ENCODE measurements around the gene BLOC1S4.
A peak's percentile ranks its signal among the peaks of the same experiment; 100 is the strongest.
"Not testable (repeated sequence)": the region's sequence is repeated elsewhere in the genome, so short reads cannot be mapped to it uniquely, and the experiment has no call there.

BLOC1S4 gene, protein sequence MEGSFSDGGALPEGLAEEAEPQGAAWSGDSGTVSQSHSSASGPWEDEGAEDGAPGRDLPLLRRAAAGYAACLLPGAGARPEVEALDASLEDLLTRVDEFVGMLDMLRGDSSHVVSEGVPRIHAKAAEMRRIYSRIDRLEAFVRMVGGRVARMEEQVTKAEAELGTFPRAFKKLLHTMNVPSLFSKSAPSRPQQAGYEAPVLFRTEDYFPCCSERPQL

DNA sequence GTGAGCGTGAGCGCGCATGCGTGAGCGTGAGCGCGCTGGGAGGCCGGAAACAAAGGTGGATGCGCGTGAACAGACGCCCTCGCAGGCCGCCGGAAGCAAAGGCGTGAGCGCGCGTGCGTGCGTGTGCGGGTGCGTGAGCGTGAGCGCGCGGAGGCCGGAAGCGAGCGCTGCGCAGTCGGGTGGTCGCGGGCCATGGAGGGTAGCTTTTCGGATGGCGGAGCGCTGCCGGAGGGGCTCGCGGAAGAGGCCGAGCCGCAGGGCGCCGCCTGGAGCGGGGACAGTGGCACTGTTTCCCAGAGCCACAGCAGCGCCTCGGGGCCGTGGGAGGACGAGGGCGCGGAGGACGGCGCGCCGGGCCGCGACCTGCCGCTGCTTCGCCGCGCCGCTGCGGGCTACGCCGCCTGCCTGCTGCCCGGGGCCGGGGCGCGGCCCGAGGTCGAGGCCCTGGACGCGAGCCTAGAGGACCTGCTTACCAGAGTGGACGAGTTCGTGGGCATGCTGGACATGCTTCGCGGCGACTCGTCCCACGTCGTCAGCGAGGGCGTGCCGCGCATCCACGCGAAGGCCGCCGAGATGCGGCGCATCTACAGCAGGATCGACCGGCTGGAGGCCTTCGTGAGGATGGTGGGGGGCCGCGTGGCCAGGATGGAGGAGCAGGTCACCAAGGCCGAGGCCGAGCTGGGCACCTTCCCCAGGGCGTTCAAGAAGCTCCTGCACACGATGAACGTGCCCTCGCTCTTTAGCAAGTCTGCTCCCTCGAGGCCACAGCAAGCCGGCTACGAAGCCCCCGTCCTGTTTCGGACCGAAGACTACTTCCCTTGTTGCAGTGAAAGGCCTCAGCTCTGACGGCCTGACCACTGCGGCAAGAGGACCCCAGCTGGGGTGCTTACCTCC is at the start of gene BLOC1S4:
BLOC1S4 (plus strand) TSS at position 157 of the 894 bp plus-strand sequence; CDS start at position 193, 36 bp downstream.
- TF ChIP-seq, protein P1, sequence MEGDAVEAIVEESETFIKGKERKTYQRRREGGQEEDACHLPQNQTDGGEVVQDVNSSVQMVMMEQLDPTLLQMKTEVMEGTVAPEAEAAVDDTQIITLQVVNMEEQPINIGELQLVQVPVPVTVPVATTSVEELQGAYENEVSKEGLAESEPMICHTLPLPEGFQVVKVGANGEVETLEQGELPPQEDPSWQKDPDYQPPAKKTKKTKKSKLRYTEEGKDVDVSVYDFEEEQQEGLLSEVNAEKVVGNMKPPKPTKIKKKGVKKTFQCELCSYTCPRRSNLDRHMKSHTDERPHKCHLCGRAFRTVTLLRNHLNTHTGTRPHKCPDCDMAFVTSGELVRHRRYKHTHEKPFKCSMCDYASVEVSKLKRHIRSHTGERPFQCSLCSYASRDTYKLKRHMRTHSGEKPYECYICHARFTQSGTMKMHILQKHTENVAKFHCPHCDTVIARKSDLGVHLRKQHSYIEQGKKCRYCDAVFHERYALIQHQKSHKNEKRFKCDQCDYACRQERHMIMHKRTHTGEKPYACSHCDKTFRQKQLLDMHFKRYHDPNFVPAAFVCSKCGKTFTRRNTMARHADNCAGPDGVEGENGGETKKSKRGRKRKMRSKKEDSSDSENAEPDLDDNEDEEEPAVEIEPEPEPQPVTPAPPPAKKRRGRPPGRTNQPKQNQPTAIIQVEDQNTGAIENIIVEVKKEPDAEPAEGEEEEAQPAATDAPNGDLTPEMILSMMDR (IDR thresholded peaks at IDR 0.05; ENCODE audit: low read depth, low read length): no peak
- DNase-seq (ENCODE audit: low read depth in 2 of 2): peak; percentile 93 to 94

DNA sequence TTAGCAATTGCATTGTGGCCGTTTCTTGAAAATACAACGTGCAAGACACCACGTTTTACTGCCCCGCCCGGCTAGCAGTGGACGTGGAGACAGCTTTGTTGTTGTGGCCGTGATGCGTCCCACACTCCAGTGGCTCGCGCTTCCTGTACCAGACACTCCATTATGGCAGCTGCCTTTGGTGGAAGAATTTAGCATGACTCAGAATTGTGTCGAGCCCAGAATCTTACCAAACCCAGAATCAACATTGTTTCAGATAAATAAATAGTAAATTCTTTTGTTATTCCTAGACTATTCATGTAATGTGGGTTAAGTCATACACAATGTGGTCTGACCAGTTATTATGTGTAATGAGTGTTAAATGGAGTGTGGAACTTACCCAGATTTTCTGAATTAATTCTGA is 47.6 kb upstream of the BLOC1S4 start:
- TF ChIP-seq, protein P1 (IDR thresholded peaks at IDR 0.05; ENCODE audit: low read depth, low read length): no peak
- peak in 1 of 2 donors; percentile 75 for DNase-seq (ENCODE audit: low read depth in 2 of 2)
- no peak overlapping the region for H3K4me3 ChIP-seq (replicated peaks in 1 of 2; ENCODE audit: low read depth in 2 of 2, low read length in 2 of 2)

More for the DNA sequence above, at the start of gene BLOC1S4:
- peak within 1 kb of the TSS; percentile 91 to 94 for H3K4me3 ChIP-seq (replicated peaks in 1 of 2; ENCODE audit: low read depth in 2 of 2, low read length in 2 of 2)

DNA sequence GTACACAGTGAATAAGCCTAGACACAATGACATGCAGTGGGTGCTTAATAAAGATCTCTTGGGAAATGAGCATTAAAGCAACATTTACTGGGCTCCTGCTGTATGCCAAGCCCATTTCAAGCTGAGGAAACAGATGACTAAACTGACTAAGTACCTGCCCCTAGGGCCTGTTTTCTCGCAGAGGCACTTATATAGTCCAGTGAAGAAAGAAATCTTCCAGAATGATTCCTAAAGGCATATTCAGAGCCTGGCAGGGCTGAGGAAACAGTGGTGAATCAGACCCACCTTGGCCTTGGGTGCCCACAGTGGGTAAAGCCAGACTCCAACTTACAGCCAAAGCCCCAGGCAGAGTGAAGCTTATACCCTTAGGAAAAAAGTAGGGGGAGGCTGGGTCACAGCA is 44.3 kb upstream of the BLOC1S4 start:
- no peak for DNase-seq (ENCODE audit: low read depth in 2 of 2)
- H3K4me3 ChIP-seq (replicated peaks in 1 of 2; ENCODE audit: low read depth in 2 of 2, low read length in 2 of 2): no peak overlapping the region
- TF ChIP-seq, protein P1 (IDR thresholded peaks at IDR 0.05; ENCODE audit: low read depth, low read length): no peak

DNA sequence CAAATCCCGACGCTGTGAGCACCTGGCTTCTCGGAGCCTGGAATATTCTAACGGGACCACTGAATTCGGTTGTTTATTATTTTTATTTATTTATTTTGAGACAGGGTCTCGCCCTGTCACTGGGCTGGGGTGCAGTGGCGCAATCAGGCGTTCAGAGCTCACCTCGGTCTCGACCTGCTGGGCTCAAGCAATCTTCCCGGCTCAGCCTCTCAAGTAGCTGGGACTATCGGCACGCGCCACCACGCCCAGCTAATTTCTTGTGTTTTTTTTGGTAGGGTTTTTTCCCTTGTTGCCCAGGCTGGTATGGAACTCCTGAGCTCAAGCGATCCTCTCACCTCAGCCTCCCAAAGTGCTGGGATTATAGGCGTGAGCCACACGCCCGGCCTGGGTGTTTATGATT is 43.8 kb upstream of the BLOC1S4 start:
- no peak overlapping the region for H3K4me3 ChIP-seq (replicated peaks in 1 of 2; ENCODE audit: low read depth in 2 of 2, low read length in 2 of 2)
- DNase-seq (ENCODE audit: low read depth in 2 of 2): no peak
- TF ChIP-seq, protein P1 (IDR thresholded peaks at IDR 0.05; ENCODE audit: low read depth, low read length): no peak

DNA sequence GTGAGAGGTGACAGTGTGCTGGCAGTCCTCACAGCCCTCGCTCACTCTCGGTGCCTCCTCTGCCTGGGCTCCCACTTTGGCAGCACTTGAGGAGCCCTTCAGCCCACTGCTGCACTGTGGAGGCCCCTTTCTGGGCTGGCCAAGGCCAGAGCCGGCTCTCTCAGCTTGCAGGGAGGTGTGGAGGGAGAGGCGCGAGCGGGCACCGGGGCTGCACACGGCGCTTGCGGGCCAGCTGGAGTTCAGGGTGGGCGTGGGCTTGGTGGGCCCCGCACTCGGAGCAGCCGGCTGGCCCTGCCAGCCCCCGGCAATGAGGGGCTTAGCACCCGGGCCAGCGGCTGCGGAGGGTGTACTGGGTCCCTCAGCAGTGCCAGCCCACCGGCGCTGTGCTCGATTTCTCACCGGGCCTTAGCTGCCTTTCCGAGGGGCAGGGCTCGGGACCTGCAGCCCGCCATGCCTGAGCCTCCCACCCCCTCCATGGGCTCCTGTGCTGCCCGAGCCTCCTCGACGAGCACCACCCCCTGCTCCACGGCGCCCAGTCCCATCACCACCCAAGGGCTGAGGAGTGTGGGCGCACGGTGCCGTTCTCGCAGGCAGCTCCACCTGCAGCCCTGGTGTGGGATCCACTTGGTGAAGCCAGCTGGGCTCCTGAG is 43.3 kb upstream of the BLOC1S4 start:
- DNase-seq (ENCODE audit: low read depth in 2 of 2); H3K4me3 ChIP-seq (replicated peaks in 1 of 2; ENCODE audit: low read depth in 2 of 2, low read length in 2 of 2): not testable (repeated sequence)

DNA sequence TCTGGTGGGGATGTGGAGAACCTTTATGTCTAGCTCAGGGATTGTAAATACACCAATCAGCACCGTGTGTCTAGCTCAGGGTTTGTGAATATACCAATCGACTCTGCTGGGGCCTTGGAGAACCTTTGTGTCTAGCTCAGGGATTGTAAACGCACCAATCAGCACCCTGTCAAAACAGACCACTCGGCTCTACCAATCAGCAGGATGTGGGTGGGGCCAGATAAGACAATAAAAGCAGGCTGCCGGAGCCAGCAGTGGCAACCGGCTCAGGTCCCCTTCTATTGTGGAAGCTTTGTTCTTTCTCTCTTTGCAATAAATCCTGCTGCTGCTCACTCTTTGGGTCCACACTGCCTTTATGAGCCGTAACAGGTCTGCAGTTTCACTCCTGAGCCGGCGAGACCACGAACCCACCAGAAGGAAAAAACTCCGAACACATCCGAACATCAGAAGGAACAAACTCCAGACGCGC is 42.7 kb upstream of the BLOC1S4 start:
- DNase-seq (ENCODE audit: low read depth in 2 of 2): peak in 1 of 2 donors; percentile 30
- H3K4me3 ChIP-seq (replicated peaks in 1 of 2; ENCODE audit: low read depth in 2 of 2, low read length in 2 of 2): peak overlapping the region; percentile 65 to 68

DNA sequence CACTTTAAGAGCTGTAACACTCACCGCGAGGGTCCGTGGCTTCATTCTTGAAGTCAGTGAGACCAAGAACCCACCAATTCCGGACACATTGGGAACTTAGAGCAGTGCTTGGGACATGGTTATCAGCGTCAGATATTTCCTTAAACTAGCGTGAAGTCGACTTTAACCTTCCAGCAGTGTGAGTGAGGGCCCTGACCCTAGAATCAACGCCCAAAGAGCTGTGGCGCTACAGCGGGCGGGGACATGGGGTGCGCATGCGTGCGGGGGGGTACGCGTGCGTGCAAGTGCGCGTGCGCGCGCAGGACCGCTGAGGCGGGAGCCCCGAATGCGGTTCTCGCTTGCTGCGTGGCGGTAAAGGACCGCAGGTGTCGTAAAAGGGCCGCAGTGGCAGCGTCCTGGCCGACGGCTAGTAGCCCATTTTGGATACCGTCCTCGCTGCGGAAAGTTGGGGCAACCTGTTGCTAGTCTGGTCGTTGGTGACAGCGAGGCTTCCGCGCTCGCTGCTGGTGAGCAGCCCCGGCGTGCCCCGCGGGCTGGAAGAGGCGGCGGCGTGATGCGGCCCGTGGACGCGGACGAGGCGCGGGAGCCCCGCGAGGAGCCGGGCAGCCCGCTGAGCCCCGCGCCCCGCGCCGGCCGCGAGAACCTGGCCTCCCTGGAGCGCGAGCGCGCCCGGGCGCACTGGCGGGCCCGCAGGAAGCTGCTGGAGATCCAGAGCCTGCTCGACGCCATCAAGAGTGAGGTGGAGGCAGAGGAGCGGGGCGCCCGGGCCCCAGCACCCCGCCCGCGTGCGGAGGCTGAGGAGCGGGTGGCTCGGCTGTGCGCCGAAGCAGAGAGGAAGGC is 42.1 kb upstream of the BLOC1S4 start:
- peak overlapping the region; percentile 65 to 68 for H3K4me3 ChIP-seq (replicated peaks in 1 of 2; ENCODE audit: low read depth in 2 of 2, low read length in 2 of 2)
- DNase-seq (ENCODE audit: low read depth in 2 of 2): peak; percentile 95 to 97
- TF ChIP-seq, protein P1 (IDR thresholded peaks at IDR 0.05; ENCODE audit: low read depth, low read length): no peak

All from cardiac fibroblast (primary cell).